GM12874 (cell line): ENCODE results near the gene CBX2.

ENCODE experiments used
- TF ChIP-seq, protein P1 (sequence below): IDR thresholded peaks from 2 replicates; pipeline ENCODE4 v1.5.1; 2011; ENCODE audit warnings: low read depth, mild to moderate bottlenecking, control low read depth, low read length, moderate library complexity; ENCODE audit not compliant: insufficient read depth

The CBX2 gene

DNA sequence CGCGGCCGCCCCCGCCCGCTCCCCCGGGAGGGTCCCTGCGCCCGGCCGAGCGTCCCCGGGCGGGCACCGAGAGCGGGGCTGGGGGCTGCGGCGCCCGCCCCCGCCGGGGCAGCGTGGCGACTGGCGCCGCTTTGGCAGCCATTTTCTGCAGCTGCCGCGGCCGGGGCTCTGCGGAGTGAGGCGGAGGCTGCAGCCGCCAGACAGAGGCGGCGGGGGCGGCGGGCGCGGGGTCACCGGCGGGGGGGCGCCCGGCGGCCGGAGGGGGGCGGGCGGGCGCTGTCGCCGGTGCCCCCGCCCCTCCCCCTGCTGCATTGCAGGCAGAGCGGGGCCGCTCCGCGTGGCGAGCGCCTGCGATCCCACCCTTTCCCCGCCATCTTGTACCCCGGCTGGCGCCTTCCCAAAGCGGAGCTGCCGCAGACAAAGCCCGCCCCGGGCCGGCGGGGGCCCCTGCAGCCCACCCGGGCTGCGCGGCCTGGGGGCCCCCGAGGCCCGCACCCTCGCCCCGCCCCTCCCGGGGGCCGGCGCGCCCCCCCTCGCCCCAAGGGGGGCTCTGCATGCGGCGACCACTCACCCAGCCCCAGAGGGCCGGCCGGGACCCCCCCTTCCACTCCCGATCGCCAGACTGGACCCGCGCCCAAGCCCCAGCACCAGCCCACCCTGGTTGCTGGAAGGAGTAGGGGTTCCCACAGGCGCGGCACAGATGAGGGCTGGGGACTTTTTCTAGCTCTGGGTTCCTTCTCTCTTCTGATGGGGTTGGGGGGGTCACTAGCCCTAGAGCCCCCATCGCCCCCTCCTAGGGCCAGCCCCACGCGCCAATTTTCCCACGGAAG lies 35.6 kb downstream of the CBX2 start:
- TF ChIP-seq, protein P1, sequence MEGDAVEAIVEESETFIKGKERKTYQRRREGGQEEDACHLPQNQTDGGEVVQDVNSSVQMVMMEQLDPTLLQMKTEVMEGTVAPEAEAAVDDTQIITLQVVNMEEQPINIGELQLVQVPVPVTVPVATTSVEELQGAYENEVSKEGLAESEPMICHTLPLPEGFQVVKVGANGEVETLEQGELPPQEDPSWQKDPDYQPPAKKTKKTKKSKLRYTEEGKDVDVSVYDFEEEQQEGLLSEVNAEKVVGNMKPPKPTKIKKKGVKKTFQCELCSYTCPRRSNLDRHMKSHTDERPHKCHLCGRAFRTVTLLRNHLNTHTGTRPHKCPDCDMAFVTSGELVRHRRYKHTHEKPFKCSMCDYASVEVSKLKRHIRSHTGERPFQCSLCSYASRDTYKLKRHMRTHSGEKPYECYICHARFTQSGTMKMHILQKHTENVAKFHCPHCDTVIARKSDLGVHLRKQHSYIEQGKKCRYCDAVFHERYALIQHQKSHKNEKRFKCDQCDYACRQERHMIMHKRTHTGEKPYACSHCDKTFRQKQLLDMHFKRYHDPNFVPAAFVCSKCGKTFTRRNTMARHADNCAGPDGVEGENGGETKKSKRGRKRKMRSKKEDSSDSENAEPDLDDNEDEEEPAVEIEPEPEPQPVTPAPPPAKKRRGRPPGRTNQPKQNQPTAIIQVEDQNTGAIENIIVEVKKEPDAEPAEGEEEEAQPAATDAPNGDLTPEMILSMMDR = no peak

- TF ChIP-seq, protein P1 = no peak
These were observed 36.4 kb downstream of the CBX2 start for GRCh38 chr17:79814127-79814973.

DNA sequence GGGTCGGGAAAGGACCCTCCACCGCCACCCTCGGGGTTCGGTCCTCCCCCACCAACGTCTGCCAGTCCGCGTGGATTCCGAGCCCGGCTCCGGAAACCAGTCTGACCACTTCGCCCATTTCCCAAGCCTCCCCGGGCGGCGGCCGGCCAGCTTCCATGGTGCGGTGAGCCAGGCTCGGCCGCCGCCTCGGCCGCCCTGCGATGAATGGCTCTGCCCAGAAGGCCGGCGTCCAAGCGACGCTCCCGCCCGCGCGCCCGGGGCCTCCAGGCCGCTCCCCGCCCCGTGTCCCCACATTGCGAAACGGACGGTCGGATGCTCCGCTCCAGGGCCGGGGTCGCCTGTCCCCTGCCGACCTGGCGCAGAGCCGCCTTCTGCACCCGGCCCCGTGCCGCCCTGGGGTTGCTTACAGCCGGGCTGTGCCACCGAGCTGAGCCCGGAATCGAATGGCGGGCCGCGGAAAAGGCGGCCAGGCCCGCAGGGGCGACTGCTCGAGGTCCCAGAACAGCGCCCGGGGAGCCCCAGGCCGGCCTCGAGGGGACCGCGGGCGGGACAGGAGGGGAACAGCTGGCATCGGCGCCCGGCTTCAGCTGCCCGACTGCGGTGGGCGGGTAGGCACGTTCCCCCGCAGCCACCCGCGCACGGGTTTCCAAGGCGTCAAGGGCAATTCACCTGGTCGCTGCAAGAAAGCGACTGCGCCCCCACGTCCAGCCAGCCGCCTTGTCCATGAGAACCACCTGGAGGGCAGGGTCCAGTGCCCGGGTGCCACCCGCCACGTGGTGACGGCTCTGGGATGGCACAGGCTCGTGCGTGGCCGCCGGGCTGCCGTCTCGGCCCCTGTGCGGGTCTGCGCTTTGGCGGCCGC lies 37.3 kb downstream of the CBX2 start:
- TF ChIP-seq, protein P1 = no peak

DNA sequence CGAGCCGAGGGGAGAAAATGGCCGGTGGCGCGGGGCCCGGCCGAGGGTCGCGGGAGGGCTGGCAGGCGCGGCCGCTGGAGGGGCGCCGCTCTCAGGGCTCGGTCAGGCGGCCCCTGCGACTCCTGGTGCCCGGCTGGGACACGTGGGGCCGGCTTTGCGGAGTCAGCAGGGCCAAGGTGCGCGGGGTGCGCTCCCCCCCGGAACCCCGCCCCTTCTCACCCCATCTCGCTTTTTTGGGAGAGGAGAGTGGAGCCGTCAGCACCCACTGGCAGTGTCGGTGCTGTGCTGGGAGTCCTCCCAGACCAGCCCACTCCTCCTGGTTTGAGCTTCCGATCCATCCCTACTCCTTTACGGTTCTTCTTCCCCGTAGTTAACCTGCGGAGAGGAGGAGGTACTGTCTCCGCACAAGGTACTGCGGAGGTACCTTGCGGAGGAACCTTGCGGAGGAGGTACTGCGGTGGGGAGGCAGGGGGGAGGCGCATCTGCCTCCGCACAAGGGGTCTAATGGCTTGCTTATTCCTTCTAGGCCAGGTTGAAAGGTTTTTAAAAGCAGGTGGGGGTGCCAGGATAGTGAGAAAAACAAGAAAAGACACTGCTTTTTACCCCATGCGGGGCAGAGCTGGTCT lies 38.0 kb downstream of the CBX2 start:
- TF ChIP-seq, protein P1 = no peak

DNA sequence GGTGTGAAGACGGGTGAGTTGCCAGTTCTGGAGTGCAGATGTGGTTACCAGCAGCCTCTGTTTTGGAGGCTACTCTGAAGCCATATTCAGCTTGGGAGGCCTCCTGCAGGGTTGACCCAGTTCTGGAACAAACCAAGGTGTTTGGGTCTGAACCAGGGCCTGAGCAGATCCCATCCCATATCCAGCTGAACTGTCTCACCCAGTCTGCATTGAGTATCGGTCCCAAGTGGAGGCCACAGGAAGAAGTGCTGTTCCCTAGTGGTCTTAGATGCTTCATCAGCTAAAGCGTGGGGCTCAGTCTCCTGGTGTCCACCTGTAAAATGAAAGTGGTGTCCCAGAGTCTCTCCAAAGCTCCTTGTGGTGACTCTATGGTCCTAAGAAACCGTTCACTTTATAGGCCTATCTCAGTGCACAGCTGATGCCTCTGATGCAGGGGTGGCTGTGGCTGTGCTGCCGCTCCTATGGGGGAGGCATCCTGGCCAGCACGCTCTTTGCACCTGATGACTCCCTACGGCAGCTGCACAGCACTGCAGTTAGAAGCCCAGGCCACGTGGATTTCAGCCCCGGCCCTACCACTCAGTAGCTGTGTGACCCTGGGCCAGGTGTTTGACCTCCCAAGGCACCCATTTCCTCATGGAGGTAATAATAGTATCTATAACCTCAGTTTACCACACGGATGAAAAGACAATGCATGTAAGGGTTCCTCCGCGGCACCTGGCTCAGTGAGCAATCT lies 40.2 kb downstream of the CBX2 start:
- TF ChIP-seq, protein P1 = no peak

DNA sequence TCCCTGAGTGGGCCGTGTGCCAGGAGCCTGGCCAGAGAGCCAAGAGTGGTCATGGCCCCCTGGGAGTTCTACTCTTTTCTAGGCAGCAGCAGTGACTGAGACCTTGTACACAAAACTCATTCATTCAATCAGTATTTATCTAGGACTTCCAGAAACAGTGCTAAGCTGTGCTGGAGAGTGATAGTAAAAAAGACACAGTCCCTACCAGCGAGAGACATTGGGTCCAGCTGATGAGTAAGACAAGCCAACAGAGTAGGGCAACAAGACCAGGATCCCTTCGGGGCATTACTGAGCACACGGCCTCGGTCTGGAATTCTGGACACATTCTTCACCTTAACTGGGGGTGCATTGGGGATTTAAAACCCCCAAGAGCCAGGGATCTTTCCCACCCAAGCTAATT lies 41.1 kb downstream of the CBX2 start:
- TF ChIP-seq, protein P1 = no peak
